ENCODE results near the gene BNC2.

- no peak for TF ChIP-seq POLR2A (IDR thresholded peaks at IDR 0.05)
- no peak for TF ChIP-seq CTCF (IDR thresholded peaks at IDR 0.05)
Observed at GRCh38 chr9:16683326-16683725, 187.1 kb downstream of the BNC2 start.

Data from Peyer's patch (tissue), 4 donors.